Immature natural killer cell (primary cell): ENCODE results near the gene MAGEC1. TPM values are rescaled to one million over a fixed set of nuclear protein-coding genes. Genes with fewer than 3 reads are reported as not detected.
"Not testable (repeated sequence)": the region's sequence is repeated elsewhere in the genome, so short reads cannot be mapped to it uniquely, and the experiment has no call there.

Source experiments
- DNase-seq, 3 donors: peaks; one replicate each; pipeline ENCODE4 v3.0.0; 2022; ENCODE audit warnings: mixed read lengths in 1 of 3
- H3K27ac Mint-ChIP-seq, 6 donors: one replicate each; pipeline ENCODE4 v1.8.0; 2020; ENCODE audit warnings: mixed read lengths in 6 of 6, mild to moderate bottlenecking in 5 of 6, inconsistent platforms in 4 of 6, moderate library complexity in 3 of 6
- H3K27me3 Mint-ChIP-seq, 3 donors: one replicate each; pipeline ENCODE4 v1.8.0; 2020 to 2021; ENCODE audit warnings: low read depth in 3 of 3, mild to moderate bottlenecking in 3 of 3, mixed read lengths in 3 of 3, moderate library complexity in 3 of 3, inconsistent platforms in 1 of 3
- H3K36me3 Mint-ChIP-seq, 3 donors: one replicate each; pipeline ENCODE4 v1.8.0; 2020; ENCODE audit warnings: mixed read lengths in 3 of 3, inconsistent platforms in 2 of 3, mild to moderate bottlenecking in 2 of 3
- H3K4me1 Mint-ChIP-seq, 2 donors: one replicate each; pipeline ENCODE4 v1.8.0; 2020; ENCODE audit warnings: inconsistent platforms in 2 of 2, mild to moderate bottlenecking in 2 of 2, mixed read lengths in 2 of 2, moderate library complexity in 1 of 2
- H3K4me3 Mint-ChIP-seq, 5 donors: one replicate each; pipeline ENCODE4 v1.8.0; 2020; ENCODE audit warnings: mild to moderate bottlenecking in 5 of 5, mixed read lengths in 5 of 5, inconsistent platforms in 3 of 5, moderate library complexity in 3 of 5
- H3K9me3 Mint-ChIP-seq, 6 donors: one replicate each; pipeline ENCODE4 v1.8.0; 2020; ENCODE audit warnings: mild to moderate bottlenecking in 6 of 6, mixed read lengths in 6 of 6, inconsistent platforms in 4 of 6, moderate library complexity in 3 of 6
- polyA plus RNA-seq, 3 donors: library from polyadenylated mRNA; unstranded; fragments of 300-500 nt; fragmentation: Illumina TruSeq; gene quantifications; one replicate each; pipeline ENCODE4 v1.2.3, GENCODE V29; 2021

MAGEC1 gene, protein sequence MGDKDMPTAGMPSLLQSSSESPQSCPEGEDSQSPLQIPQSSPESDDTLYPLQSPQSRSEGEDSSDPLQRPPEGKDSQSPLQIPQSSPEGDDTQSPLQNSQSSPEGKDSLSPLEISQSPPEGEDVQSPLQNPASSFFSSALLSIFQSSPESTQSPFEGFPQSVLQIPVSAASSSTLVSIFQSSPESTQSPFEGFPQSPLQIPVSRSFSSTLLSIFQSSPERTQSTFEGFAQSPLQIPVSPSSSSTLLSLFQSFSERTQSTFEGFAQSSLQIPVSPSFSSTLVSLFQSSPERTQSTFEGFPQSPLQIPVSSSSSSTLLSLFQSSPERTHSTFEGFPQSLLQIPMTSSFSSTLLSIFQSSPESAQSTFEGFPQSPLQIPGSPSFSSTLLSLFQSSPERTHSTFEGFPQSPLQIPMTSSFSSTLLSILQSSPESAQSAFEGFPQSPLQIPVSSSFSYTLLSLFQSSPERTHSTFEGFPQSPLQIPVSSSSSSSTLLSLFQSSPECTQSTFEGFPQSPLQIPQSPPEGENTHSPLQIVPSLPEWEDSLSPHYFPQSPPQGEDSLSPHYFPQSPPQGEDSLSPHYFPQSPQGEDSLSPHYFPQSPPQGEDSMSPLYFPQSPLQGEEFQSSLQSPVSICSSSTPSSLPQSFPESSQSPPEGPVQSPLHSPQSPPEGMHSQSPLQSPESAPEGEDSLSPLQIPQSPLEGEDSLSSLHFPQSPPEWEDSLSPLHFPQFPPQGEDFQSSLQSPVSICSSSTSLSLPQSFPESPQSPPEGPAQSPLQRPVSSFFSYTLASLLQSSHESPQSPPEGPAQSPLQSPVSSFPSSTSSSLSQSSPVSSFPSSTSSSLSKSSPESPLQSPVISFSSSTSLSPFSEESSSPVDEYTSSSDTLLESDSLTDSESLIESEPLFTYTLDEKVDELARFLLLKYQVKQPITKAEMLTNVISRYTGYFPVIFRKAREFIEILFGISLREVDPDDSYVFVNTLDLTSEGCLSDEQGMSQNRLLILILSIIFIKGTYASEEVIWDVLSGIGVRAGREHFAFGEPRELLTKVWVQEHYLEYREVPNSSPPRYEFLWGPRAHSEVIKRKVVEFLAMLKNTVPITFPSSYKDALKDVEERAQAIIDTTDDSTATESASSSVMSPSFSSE
- not detected for polyA plus RNA-seq

DNA sequence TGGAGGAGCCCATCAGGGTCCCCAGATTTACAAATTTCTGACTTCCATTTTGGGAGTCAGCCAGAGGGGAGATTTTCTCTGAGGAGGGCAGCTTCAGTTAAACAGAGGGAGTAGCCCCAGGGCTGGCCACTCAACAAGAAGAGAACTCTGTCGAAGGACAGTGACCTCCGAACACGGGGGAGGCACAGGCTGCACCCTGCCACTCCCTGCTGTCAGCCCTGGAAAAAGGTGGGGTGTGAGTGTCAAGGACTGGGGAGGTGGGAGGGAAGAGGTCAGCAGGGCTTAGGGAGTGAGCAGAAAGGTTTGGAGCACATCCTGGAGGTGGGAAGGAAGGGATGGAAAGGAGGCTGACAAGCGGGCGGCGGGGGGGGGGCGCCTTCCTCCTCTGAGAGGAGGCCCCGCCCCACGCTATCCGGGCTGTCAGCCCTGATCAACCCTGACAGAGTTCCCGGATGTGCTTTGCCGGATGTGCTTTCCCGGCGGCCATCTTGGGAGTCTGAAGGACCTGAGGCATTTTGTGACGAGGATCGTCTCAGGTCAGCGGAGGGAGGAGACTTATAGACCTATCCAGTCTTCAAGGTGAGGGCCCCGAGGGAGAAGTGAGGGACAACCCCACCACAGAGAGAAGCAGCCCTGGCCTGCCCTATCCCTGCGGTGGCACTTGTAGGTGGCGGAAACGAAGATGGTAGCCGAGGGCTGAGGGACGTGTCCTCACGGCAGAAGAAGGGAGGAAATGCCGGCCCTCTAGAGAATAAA lies at the start of gene MAGEC1:
MAGEC1 (plus strand) TSS at position 495 of the 756 bp plus-strand sequence. CDS start 1,179 bp downstream, outside the sequence.
- Mint-ChIP-seq H3K27me3 (peaks cover 0 to 11% (median 0%) of the 10 kb centered on the region in 3 donors), H3K4me3 (no peak within 1 kb of the TSS), H3K27ac (no peak within 1 kb of the TSS), H3K4me1 (no peaks in the 10 kb centered on the region), H3K9me3 (peaks cover 0 to 6% (median 1%) of the 10 kb centered on the region in 6 donors), H3K36me3 (no peaks in the 10 kb centered on the region)
- DNase-seq: no peak

DNA sequence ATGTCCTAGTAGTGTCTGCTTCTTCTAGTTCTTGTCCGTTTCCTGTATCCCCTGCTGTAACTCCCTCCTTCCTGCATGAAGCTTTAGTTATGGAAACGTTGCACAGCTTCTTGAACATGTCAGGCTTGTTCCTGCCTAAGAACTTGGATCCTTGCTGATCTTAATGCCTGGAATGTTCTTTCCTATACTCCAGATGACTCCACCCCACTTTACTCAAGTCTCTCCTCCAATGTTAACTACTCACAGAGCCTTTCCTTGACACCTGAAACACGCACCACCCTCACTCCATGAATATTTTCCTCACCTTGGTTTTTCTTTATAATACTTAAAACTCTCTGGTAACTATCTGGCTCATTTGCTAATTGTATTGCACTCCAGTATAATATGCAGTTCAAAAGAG lies 46.2 kb upstream of the MAGEC1 start:
- peaks cover 0 to 6% (median 2%) of the 10 kb centered on the region in 6 donors for H3K9me3 Mint-ChIP-seq
- no peaks in the 10 kb centered on the region for H3K4me1 Mint-ChIP-seq
- DNase-seq: no peak
- no peak overlapping the region for H3K4me3 Mint-ChIP-seq
- no peaks in the 10 kb centered on the region for H3K36me3 Mint-ChIP-seq
- H3K27me3 Mint-ChIP-seq: peaks cover 0 to 6% (median 0%) of the 10 kb centered on the region in 3 donors
- no peak overlapping the region for H3K27ac Mint-ChIP-seq

DNA sequence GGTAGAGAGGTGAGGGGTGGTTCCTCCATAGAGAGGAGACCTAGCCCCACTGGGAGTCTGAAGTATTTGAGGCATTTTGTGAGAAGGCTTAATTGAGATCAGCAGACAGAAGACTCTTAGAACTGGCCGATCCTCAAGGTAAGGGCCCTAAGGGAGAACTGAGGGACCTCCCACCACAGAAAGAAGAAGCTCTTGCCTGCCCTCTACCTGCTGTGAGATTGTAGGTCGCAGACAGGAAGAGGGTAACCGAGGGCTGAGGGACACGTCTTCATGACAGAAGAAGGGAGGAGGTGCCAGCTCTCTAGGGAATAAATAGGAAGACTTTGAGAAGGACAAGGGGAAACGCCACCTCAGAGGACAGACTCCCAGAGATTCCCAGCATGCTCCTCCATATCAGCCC lies 24.1 kb upstream of the MAGEC1 start:
- no peak for DNase-seq
- peaks cover 0 to 3% (median 0%) of the 10 kb centered on the region in 3 donors for H3K27me3 Mint-ChIP-seq
- no peak overlapping the region for H3K27ac Mint-ChIP-seq
- H3K4me1 Mint-ChIP-seq: no peaks in the 10 kb centered on the region
- peaks cover 0 to 6% (median 1%) of the 10 kb centered on the region in 6 donors for H3K9me3 Mint-ChIP-seq
- no peak overlapping the region for H3K4me3 Mint-ChIP-seq
- no peaks in the 10 kb centered on the region for H3K36me3 Mint-ChIP-seq

GRCh38 chrX:141888811-141889210 lies 14.9 kb upstream of the MAGEC1 start:
- not testable (repeated sequence) for H3K27ac Mint-ChIP-seq, H3K4me1 Mint-ChIP-seq, DNase-seq, H3K27me3 Mint-ChIP-seq, H3K9me3 Mint-ChIP-seq, H3K36me3 Mint-ChIP-seq, H3K4me3 Mint-ChIP-seq

GRCh38 chrX:141894733-141895132 lies 9.0 kb upstream of the MAGEC1 start:
- H3K4me3 Mint-ChIP-seq: no peak overlapping the region
- H3K27me3 Mint-ChIP-seq: peaks cover 0 to 8% (median 3%) of the 10 kb centered on the region in 3 donors

GRCh38 chrX:141897690-141898089 lies 6.0 kb upstream of the MAGEC1 start:
- Mint-ChIP-seq H3K27me3 (peaks cover 0 to 6% (median 3%) of the 10 kb centered on the region in 3 donors), H3K4me3 (no peak overlapping the region), H3K9me3 (peaks cover 0 to 5% (median 0%) of the 10 kb centered on the region in 6 donors), H3K27ac (no peak overlapping the region), H3K4me1 (no peaks in the 10 kb centered on the region), H3K36me3 (no peaks in the 10 kb centered on the region)
- no peak for DNase-seq

More at GRCh38 chrX:141894733-141895132, 9.0 kb upstream of the MAGEC1 start:
- peaks cover 0 to 4% (median 0%) of the 10 kb centered on the region in 6 donors for H3K9me3 Mint-ChIP-seq
- no peaks in the 10 kb centered on the region for H3K36me3 Mint-ChIP-seq
- no peak for DNase-seq
- H3K27ac Mint-ChIP-seq: no peak overlapping the region
- no peaks in the 10 kb centered on the region for H3K4me1 Mint-ChIP-seq

DNA sequence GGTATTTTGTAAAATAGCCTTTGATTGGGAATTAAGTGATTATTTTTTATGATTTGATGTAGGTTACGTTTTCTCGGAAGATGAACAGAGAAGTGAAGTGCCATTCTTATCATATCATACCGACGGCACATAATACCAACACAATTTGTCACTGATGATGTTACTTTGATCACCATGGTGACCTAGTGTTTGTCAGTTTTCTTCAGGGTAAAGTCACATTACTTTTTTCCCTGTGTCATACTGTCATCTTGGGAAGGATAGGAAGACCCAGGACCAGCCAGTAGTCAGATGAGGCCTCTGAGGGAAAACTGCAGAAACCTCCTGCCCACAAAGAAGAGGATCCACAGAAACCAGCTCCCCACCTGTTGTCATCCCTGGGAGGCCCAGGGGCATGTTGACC lies 1.3 kb upstream of the MAGEC1 start:
- H3K36me3 Mint-ChIP-seq: no peaks in the 10 kb centered on the region
- H3K9me3 Mint-ChIP-seq: peaks cover 0 to 7% (median under 1%) of the 10 kb centered on the region in 6 donors
- no peak for DNase-seq
- no peaks in the 10 kb centered on the region for H3K4me1 Mint-ChIP-seq
- H3K4me3 Mint-ChIP-seq: no peak overlapping the region
- H3K27ac Mint-ChIP-seq: no peak overlapping the region
- peaks cover 0 to 7% (median 0%) of the 10 kb centered on the region in 3 donors for H3K27me3 Mint-ChIP-seq

GRCh38 chrX:141904262-141904661 lies 568 bp downstream of the MAGEC1 start:
- DNase-seq: no peak
- H3K36me3 Mint-ChIP-seq: no peaks in the 10 kb centered on the region
- H3K4me3 Mint-ChIP-seq: no peak overlapping the region
- H3K27ac Mint-ChIP-seq: no peak overlapping the region
- peaks cover 0 to 6% (median 1%) of the 10 kb centered on the region in 6 donors for H3K9me3 Mint-ChIP-seq
- H3K27me3 Mint-ChIP-seq: peaks cover 0 to 10% (median 0%) of the 10 kb centered on the region in 3 donors
- no peaks in the 10 kb centered on the region for H3K4me1 Mint-ChIP-seq

DNA sequence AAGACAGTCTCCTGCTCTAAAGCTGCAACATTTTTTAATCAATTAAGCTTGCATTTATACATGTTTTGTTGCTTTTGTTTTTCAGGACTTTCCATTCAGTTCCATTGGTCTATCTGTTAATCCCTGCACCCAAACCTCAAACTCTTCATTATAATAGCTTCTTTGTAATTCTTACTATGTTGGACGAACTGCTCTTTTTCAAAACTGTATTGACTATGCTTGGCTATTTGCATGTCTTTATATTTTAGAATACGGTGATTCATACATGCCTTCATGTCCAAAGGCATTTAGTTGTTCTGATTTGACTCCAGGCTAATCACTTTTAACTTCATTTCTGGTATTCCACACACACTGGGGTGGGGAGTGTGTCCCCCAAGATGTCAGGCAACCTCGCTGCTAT lies 14.1 kb downstream of the MAGEC1 start:
- peaks cover 0 to 5% (median 1%) of the 10 kb centered on the region in 6 donors for H3K9me3 Mint-ChIP-seq
- DNase-seq: no peak
- H3K4me3 Mint-ChIP-seq: no peak overlapping the region
- no peaks in the 10 kb centered on the region for H3K4me1 Mint-ChIP-seq
- H3K27ac Mint-ChIP-seq: no peak overlapping the region
- H3K36me3 Mint-ChIP-seq: no peaks in the 10 kb centered on the region
- H3K27me3 Mint-ChIP-seq: peaks cover 0 to 4% (median 2%) of the 10 kb centered on the region in 3 donors

GRCh38 chrX:141924293-141924692 lies 20.6 kb downstream of the MAGEC1 start:
- Mint-ChIP-seq H3K4me1 (no peaks in the 10 kb centered on the region), H3K9me3 (peaks cover 0 to 2% (median under 1%) of the 10 kb centered on the region in 6 donors), H3K4me3 (no peak overlapping the region), H3K27ac (no peak overlapping the region), H3K36me3 (no peaks in the 10 kb centered on the region), H3K27me3 (peaks cover 0 to 7% (median 3%) of the 10 kb centered on the region in 3 donors)
- DNase-seq: no peak

DNA sequence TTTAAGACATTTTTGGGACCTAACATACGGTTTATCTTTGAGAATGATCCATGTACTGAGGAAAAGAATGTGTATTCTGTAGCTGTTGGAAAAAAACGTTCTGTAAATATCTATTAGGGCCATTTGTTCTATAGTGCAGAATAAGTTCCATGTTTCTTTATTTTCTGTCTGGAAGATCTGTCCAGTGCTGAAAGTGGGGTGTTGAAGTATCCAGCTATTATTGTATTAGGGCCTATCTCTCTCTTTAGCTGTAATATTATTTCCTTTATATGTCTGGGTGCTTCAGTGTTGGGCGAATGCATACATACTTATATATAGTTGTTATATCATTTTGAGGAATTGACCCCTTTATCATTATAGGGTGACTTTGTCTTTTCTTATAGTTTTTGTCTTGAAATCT lies 24.7 kb downstream of the MAGEC1 start:
- peaks cover 0 to 6% (median 1%) of the 10 kb centered on the region in 6 donors for H3K9me3 Mint-ChIP-seq
- no peak overlapping the region for H3K27ac Mint-ChIP-seq
- H3K36me3 Mint-ChIP-seq: no peaks in the 10 kb centered on the region
- DNase-seq: no peak
- H3K4me3 Mint-ChIP-seq: no peak overlapping the region
- peaks cover 0 to 5% (median under 1%) of the 10 kb centered on the region in 3 donors for H3K27me3 Mint-ChIP-seq
- H3K4me1 Mint-ChIP-seq: no peaks in the 10 kb centered on the region

GRCh38 chrX:141934059-141934641 lies 30.5 kb downstream of the MAGEC1 start:
- Mint-ChIP-seq H3K27ac (no peak overlapping the region), H3K36me3 (no peaks in the 10 kb centered on the region), H3K4me3 (no peak overlapping the region), H3K4me1 (no peaks in the 10 kb centered on the region), H3K27me3 (peaks cover 0 to 2% (median 0%) of the 10 kb centered on the region in 3 donors), H3K9me3 (peaks cover 0 to 15% (median 4%) of the 10 kb centered on the region in 6 donors)
- DNase-seq: no peak
